ENCODE results near the gene CDON. TPM values are rescaled to one million over a fixed set of nuclear protein-coding genes. Genes with fewer than 3 reads are reported as not detected.

The CDON gene
- total and polyA plus RNA-seq, 2 of the 13 experiments (the other 11 are each of a cell fraction or from before 2014, with no cell fraction given) = 9.6 to 12.8 TPM

DNA sequence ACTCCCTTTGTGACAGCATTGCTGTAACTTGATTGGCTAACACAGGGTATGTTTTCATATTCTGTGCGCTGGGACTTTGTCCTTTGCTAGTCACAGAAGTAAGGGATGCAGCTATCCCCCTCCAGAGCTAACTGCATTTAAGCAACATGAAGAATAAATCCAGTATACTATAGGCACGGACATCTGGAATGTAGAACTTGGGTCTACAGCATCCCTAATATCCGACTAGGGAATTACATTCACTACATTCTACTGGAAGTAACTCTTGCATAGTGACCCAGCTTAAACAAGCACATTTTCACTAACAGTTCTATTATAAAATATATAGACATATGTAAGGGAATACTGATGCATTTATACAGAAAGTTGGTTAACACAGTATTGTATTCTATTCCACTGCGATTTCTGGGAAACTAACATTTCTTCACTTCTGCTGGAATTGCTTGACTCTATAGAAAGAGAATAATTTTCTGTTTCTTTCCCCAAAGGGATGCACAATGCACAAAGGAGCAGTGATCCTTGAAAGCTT lies 103.7 kb downstream of the CDON start:
- ATAC-seq = no peak
- TF ChIP-seq NFRKB (IDR thresholded peaks at IDR 0.05) = no peak
- TF ChIP-seq MTF2 (CRISPR knock-in tag; IDR thresholded peaks at IDR 0.05; ENCODE audit: borderline replicate concordance) = no peak
- TF ChIP-seq, protein P1, sequence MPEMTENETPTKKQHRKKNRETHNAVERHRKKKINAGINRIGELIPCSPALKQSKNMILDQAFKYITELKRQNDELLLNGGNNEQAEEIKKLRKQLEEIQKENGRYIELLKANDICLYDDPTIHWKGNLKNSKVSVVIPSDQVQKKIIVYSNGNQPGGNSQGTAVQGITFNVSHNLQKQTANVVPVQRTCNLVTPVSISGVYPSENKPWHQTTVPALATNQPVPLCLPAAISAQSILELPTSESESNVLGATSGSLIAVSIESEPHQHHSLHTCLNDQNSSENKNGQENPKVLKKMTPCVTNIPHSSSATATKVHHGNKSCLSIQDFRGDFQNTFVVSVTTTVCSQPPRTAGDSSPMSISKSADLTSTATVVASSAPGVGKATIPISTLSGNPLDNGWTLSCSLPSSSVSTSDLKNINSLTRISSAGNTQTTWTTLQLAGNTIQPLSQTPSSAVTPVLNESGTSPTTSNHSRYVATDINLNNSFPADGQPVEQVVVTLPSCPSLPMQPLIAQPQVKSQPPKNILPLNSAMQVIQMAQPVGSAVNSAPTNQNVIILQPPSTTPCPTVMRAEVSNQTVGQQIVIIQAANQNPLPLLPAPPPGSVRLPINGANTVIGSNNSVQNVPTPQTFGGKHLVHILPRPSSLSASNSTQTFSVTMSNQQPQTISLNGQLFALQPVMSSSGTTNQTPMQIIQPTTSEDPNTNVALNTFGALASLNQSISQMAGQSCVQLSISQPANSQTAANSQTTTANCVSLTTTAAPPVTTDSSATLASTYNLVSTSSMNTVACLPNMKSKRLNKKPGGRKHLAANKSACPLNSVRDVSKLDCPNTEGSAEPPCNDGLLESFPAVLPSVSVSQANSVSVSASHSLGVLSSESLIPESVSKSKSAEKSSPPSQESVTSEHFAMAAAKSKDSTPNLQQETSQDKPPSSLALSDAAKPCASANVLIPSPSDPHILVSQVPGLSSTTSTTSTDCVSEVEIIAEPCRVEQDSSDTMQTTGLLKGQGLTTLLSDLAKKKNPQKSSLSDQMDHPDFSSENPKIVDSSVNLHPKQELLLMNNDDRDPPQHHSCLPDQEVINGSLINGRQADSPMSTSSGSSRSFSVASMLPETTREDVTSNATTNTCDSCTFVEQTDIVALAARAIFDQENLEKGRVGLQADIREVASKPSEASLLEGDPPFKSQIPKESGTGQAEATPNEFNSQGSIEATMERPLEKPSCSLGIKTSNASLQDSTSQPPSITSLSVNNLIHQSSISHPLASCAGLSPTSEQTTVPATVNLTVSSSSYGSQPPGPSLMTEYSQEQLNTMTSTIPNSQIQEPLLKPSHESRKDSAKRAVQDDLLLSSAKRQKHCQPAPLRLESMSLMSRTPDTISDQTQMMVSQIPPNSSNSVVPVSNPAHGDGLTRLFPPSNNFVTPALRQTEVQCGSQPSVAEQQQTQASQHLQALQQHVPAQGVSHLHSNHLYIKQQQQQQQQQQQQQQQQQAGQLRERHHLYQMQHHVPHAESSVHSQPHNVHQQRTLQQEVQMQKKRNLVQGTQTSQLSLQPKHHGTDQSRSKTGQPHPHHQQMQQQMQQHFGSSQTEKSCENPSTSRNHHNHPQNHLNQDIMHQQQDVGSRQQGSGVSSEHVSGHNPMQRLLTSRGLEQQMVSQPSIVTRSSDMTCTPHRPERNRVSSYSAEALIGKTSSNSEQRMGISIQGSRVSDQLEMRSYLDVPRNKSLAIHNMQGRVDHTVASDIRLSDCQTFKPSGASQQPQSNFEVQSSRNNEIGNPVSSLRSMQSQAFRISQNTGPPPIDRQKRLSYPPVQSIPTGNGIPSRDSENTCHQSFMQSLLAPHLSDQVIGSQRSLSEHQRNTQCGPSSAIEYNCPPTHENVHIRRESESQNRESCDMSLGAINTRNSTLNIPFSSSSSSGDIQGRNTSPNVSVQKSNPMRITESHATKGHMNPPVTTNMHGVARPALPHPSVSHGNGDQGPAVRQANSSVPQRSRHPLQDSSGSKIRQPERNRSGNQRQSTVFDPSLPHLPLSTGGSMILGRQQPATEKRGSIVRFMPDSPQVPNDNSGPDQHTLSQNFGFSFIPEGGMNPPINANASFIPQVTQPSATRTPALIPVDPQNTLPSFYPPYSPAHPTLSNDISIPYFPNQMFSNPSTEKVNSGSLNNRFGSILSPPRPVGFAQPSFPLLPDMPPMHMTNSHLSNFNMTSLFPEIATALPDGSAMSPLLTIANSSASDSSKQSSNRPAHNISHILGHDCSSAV (CRISPR knock-in tag; IDR thresholded peaks at IDR 0.05; ENCODE audit: borderline replicate concordance) = no peak
- TF ChIP-seq ZFAT (CRISPR knock-in tag; conservative IDR thresholded peaks at IDR 0.05) = no peak
- TF ChIP-seq RXRA (CRISPR knock-in tag; IDR thresholded peaks at IDR 0.05) = no peak
- no peak overlapping the region for H3K9ac ChIP-seq (ENCODE audit: insufficient read depth, low read depth, low read length)
- H4K20me1 ChIP-seq (ENCODE audit: insufficient read depth, low read length) = no peaks in the 10 kb centered on the region
- H3K27ac ChIP-seq (ENCODE audit: extremely low read length, insufficient read depth, low read length) = no peak overlapping the region
- intact Hi-C loops (cut with micrococcal nuclease; ENCODE audit: unreplicated experiment) = no loop called here
- ChIA-PET CTCF (ENCODE audit: low intra/inter-chr PET ratio, low total read pairs) (no interaction called here), POLR2A (no interaction called here)
- no peak for DNase-seq (ENCODE audit: low spot score)
- H3K4me1 ChIP-seq (ENCODE audit: insufficient read depth, low read length) = no peaks in the 10 kb centered on the region
- H3K9me3 ChIP-seq (ENCODE audit: low read length) = no peaks in the 10 kb centered on the region
- H3K4me2 ChIP-seq (ENCODE audit: low read depth, low read length) = no peak overlapping the region
- H3K27me3 ChIP-seq (ENCODE audit: control insufficient read depth in 1 of 2, insufficient read depth in 2 of 2, low read length in 2 of 2) = no peaks in the 10 kb centered on the region
- 94% methylated on average over 4 of the region's 4 CpGs for WGBS (ENCODE audit: low lambda C conversion rate)
- H2AFZ ChIP-seq (ENCODE audit: low read length) = no peak overlapping the region
- in situ Hi-C loops (cut with HindIII; ENCODE audit: extremely low pct_ligation_motif_present, low pct_unique_long_range_greater_than_20kb) = no loop called here
- no TSS peak for BruUV-seq (replicated peaks)
- no peak for FAIRE-seq
- H3K4me3 ChIP-seq (replicated peaks in 1 of 3; ENCODE audit: insufficient read depth in 1 of 3, low read depth in 2 of 3, low read length in 3 of 3) = no peak overlapping the region
- H3K36me3 ChIP-seq (replicated peaks in 1 of 2; ENCODE audit: control insufficient read depth in 1 of 2, insufficient read depth in 2 of 2, low read length in 2 of 2) = peaks cover 0 to 32% of the 10 kb centered on the region in 2 experiments; a peak in 3 of 5 replicates
- H3K79me2 ChIP-seq (ENCODE audit: insufficient read depth, low read length) = no peaks in the 10 kb centered on the region

Data from HepG2 (cell line).